ENCODE data around the gene GID4. TPM values are rescaled to one million over a fixed set of nuclear protein-coding genes. Genes with fewer than 3 reads are reported as not detected.

The GID4 gene
- total and polyA plus RNA-seq, 9 of the 15 experiments (the other 6 are each of a cell fraction or from before 2014, with no cell fraction given): 1.2 to 6.4 (median 3.7) TPM

DNA sequence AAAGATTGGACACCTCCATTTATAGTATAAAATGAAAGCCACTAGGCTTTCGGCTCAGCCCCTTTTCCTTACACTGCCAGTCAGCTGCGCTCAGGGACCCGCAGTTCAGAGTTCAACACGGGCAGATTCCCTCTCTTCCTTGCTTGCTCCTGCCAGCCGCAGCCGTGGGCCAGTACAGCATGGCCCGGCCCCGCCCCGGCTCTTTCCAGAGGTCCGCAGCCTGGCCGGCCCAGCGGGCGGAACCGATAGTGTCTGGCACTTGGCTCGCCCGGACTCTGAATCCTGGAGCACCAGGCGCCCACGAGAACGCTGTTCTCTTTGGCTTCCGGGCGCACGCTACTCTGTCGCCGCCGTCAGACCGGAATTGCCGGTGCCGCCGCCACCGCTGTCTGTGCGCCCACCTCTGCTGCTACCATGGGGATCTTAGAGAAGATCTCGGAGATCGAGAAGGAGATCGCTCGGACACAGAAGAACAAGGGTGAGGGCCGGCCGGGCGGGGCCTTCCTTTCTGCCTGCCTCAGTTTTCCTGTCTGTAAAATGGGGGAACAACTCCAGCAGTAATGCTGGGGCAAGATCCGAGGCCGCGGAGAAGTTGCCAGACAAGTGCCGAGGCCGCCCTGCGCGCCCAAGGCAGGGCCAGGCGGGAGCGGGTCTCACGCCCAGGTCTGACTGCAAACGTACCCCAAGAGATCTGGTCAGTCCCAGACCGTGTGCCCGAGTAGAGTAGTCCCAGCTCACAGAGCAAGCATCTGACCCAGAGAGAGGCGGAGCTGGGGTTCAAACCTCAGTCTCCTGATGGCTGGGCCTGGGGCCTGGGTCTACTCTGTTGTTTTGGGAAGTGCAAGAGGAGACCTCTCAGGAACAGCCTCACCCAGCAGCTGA, 48.6 kb downstream of the GID4 start, which contains the start of gene DRG2 (continued):
- TF ChIP-seq, protein P1, sequence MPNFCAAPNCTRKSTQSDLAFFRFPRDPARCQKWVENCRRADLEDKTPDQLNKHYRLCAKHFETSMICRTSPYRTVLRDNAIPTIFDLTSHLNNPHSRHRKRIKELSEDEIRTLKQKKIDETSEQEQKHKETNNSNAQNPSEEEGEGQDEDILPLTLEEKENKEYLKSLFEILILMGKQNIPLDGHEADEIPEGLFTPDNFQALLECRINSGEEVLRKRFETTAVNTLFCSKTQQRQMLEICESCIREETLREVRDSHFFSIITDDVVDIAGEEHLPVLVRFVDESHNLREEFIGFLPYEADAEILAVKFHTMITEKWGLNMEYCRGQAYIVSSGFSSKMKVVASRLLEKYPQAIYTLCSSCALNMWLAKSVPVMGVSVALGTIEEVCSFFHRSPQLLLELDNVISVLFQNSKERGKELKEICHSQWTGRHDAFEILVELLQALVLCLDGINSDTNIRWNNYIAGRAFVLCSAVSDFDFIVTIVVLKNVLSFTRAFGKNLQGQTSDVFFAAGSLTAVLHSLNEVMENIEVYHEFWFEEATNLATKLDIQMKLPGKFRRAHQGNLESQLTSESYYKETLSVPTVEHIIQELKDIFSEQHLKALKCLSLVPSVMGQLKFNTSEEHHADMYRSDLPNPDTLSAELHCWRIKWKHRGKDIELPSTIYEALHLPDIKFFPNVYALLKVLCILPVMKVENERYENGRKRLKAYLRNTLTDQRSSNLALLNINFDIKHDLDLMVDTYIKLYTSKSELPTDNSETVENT (CRISPR knock-in tag; IDR thresholded peaks at IDR 0.05): 0 out of 2 replicates have a peak, but pooled peaks have one; percentile 32
- peak; percentile 98 for TF ChIP-seq GABPB1 (CRISPR knock-in tag; IDR thresholded peaks at IDR 0.05)
- peak; percentile 65; the same call in 1 of the 2 replicates for TF ChIP-seq FOXP1 (CRISPR knock-in tag; IDR thresholded peaks at IDR 0.05)
- TF ChIP-seq, protein P2, sequence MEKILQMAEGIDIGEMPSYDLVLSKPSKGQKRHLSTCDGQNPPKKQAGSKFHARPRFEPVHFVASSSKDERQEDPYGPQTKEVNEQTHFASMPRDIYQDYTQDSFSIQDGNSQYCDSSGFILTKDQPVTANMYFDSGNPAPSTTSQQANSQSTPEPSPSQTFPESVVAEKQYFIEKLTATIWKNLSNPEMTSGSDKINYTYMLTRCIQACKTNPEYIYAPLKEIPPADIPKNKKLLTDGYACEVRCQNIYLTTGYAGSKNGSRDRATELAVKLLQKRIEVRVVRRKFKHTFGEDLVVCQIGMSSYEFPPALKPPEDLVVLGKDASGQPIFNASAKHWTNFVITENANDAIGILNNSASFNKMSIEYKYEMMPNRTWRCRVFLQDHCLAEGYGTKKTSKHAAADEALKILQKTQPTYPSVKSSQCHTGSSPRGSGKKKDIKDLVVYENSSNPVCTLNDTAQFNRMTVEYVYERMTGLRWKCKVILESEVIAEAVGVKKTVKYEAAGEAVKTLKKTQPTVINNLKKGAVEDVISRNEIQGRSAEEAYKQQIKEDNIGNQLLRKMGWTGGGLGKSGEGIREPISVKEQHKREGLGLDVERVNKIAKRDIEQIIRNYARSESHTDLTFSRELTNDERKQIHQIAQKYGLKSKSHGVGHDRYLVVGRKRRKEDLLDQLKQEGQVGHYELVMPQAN (IDR thresholded peaks at IDR 0.05; ENCODE audit: borderline replicate concordance): peak; percentile 56; the same call in 1 of the 2 replicates
- peak; percentile 70 for TF ChIP-seq L3MBTL2 (IDR thresholded peaks at IDR 0.05)
- TF ChIP-seq, protein P3, sequence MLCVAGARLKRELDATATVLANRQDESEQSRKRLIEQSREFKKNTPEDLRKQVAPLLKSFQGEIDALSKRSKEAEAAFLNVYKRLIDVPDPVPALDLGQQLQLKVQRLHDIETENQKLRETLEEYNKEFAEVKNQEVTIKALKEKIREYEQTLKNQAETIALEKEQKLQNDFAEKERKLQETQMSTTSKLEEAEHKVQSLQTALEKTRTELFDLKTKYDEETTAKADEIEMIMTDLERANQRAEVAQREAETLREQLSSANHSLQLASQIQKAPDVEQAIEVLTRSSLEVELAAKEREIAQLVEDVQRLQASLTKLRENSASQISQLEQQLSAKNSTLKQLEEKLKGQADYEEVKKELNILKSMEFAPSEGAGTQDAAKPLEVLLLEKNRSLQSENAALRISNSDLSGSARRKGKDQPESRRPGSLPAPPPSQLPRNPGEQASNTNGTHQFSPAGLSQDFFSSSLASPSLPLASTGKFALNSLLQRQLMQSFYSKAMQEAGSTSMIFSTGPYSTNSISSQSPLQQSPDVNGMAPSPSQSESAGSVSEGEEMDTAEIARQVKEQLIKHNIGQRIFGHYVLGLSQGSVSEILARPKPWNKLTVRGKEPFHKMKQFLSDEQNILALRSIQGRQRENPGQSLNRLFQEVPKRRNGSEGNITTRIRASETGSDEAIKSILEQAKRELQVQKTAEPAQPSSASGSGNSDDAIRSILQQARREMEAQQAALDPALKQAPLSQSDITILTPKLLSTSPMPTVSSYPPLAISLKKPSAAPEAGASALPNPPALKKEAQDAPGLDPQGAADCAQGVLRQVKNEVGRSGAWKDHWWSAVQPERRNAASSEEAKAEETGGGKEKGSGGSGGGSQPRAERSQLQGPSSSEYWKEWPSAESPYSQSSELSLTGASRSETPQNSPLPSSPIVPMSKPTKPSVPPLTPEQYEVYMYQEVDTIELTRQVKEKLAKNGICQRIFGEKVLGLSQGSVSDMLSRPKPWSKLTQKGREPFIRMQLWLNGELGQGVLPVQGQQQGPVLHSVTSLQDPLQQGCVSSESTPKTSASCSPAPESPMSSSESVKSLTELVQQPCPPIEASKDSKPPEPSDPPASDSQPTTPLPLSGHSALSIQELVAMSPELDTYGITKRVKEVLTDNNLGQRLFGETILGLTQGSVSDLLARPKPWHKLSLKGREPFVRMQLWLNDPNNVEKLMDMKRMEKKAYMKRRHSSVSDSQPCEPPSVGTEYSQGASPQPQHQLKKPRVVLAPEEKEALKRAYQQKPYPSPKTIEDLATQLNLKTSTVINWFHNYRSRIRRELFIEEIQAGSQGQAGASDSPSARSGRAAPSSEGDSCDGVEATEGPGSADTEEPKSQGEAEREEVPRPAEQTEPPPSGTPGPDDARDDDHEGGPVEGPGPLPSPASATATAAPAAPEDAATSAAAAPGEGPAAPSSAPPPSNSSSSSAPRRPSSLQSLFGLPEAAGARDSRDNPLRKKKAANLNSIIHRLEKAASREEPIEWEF (CRISPR knock-in tag; IDR thresholded peaks at IDR 0.05): no peak
- TF ChIP-seq CBX3 (IDR thresholded peaks at IDR 0.05; ENCODE audit: borderline replicate concordance in 1 of 2, low read length in 2 of 2): peak in 1 of 2 experiments; percentile 50; a peak in 1 of 3 replicates
- TF ChIP-seq, protein P4, sequence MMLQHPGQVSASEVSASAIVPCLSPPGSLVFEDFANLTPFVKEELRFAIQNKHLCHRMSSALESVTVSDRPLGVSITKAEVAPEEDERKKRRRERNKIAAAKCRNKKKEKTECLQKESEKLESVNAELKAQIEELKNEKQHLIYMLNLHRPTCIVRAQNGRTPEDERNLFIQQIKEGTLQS (IDR thresholded peaks at IDR 0.05): 0 out of 2 replicates have a peak, but pooled peaks have one; percentile 5
- TF ChIP-seq, protein P4 (CRISPR knock-in tag; conservative IDR thresholded peaks at IDR 0.05): peak; percentile 77; the same call in 1 of the 2 replicates
- peak; percentile 87 for TF ChIP-seq ZFX (CRISPR knock-in tag; IDR thresholded peaks at IDR 0.05)
- peak; percentile 76 for TF ChIP-seq SMAD4 (CRISPR knock-in tag; conservative IDR thresholded peaks at IDR 0.05)
- TF ChIP-seq KAT7 (CRISPR knock-in tag; IDR thresholded peaks at IDR 0.05; ENCODE audit: borderline replicate concordance): peak; percentile 90
